ENCODE results near the gene SNRNP40.

DNA sequence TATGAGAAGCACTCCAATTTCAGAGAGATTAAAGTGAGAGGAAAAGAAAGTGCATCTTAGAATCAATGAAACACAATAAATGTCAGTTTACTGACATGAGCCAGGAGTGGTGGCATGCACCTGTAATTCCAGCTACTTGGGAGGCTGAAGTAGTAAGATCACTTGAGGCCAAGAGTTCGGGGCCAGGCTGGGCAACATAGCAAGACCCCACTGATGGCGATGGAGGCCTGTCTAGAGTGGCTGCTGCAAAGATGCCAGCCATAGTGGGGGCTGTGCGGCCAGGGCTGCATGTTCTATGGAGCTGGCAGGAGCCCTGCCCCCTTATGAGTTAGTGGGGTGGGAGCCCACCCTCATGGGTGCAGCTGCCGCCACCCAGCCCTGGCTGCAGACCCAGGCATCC is 27.5 kb upstream of the SNRNP40 start:
- TF ChIP-seq, protein P1, sequence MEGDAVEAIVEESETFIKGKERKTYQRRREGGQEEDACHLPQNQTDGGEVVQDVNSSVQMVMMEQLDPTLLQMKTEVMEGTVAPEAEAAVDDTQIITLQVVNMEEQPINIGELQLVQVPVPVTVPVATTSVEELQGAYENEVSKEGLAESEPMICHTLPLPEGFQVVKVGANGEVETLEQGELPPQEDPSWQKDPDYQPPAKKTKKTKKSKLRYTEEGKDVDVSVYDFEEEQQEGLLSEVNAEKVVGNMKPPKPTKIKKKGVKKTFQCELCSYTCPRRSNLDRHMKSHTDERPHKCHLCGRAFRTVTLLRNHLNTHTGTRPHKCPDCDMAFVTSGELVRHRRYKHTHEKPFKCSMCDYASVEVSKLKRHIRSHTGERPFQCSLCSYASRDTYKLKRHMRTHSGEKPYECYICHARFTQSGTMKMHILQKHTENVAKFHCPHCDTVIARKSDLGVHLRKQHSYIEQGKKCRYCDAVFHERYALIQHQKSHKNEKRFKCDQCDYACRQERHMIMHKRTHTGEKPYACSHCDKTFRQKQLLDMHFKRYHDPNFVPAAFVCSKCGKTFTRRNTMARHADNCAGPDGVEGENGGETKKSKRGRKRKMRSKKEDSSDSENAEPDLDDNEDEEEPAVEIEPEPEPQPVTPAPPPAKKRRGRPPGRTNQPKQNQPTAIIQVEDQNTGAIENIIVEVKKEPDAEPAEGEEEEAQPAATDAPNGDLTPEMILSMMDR (IDR thresholded peaks at IDR 0.05): no peak
- TF ChIP-seq POLR2A (IDR thresholded peaks at IDR 0.05): no peak
